NCI-H345 treated with DMSO at 0.1 percent for 48 hours (cell line): Measurements from ENCODE around the gene TAF5.
"Not testable (repeated sequence)": the region's sequence is repeated elsewhere in the genome, so short reads cannot be mapped to it uniquely, and the experiment has no call there.

Experiments
- DNase-seq: peaks from one replicate; lab custom pipeline; 2025; ENCODE audit not compliant: unreplicated experiment; lab: John Stamatoyannopoulos, UW

The TAF5 gene

DNA sequence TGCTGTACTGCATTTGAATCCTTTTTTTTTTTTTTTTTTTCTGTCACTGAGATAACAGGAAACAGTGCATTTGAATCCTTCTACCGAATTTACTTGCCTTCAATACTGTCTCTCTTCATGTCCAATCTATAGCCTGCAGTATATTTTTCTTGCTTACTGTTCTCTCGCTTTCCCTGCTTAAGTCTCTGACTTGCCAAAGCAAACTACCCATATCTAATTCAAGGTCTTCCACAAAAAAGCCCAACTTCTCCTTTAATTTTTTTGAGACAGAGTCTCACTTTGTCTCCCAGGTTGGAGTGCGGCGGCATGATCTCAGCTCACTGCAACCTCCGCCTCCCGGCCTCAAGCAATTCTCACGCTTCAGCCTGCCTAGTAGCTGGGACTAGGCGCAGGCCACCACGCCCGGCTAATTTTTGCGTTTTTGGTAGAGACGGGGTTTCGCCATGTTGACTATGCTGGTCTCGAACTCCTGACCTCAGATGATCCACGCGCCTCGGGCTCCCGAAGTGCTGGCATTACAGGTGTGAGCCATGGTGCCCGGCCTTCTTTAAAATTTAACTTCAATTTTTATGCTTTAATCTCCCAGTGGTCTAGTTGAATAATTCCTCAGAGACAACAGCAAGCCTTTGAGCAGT, 29.5 kb downstream of the TAF5 start:
- no peak for DNase-seq

DNA sequence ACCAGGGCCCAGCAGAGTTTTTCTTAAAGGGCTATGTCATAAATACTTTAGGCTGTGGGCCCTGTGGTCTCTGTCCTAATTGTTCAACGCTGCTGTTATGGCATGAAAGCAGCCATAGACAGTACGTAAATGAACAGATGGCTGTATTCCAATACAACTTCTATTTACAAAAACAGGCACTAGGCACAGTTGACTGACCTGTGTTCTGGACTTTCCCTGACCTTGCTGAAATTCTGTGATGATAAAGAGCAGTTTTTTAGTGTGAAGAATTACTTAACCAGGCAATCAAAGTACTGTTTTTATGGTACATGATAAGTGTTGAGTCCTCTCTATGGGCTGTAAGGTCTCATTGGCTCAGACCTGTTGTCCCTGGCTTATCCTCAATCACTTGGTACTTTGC, 45.8 kb downstream of the TAF5 start:
- DNase-seq, result no peak

DNA sequence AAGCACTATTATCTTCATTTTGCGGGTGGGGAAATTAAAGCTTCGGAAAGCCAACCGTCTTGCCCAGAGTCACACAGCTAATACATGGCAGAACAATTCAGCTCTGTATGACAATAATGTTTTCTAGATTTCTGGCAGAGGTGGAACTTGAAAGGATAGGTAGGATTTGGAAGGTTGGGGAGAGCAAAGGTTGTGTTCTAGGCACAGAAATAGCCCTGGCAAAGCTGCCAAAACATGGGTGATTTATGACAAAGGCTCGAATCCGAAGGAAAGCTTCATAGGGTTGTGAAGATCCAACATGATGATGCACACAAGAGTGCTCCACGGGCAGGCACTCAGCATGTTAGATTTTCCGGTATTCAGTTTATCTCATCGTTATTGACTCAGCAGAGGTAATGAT, 47.8 kb downstream of the TAF5 start:
- no peak for DNase-seq

DNA sequence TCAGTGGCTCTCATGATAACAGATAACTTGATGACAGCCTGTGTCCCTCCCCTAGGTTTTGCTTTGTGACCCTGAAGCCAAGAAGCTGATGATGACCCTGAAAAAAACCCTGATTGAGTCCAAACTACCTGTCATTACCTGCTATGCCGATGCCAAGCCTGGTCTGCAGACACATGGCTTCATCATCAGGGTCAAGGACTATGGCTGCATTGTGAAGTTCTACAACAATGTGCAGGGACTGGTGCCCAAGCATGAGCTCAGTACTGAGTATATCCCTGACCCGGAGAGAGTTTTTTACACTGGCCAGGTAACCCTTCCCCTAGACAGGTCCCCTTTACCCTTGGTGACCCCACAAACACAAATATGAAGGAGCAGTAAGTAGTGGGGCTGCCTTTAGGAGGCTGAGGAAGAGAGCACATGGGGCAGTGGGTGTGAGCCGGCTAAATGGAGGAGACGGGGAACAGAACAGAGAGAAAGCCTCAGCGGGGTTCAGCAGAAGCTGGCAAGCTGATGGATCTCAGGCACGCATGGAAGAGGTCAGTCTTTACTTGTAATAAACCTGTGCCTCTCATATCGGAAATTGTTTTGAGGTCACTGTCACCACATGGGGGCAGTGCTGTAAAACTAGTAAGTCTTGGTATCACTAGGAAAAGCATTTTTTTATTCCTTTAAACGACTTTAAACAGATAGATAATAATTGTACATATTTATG, 48.8 kb downstream of the TAF5 start:
- peak; percentile 0 for DNase-seq

DNA sequence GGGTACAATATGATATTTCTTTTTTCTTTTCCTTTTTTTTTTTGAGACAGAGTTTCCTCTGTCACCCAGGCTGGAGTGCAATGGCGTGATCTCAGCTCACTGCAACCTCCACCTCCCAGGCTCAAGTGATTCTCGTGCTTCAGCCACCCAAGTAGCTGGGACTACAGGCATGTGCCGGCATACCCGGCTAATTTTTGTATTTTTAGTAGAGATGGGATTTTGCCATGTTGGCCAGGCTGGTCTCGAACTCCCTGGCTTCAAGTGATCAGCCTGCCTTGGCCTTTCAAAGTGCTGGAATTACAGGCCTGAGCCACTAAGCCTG, 49.3 kb downstream of the TAF5 start:
- DNase-seq, result not testable (repeated sequence)

DNA sequence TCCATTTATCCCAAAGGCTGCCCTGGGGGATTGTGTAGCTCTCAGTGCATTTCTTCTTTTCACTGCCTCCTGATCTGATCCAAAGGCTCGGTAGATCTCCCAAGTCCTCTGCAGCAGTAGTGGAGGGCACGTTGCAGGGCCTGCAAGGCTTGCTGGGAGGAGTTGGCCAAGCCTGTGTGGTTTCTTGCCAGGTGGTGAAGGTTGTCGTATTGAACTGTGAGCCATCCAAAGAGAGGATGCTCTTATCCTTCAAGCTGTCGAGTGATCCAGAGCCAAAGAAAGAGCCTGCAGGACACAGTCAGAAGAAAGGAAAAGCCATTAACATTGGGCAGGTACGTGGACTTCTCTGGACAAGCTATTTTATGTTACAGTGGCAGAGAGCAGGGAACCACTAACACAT, 49.8 kb downstream of the TAF5 start:
- DNase-seq, result no peak

DNA sequence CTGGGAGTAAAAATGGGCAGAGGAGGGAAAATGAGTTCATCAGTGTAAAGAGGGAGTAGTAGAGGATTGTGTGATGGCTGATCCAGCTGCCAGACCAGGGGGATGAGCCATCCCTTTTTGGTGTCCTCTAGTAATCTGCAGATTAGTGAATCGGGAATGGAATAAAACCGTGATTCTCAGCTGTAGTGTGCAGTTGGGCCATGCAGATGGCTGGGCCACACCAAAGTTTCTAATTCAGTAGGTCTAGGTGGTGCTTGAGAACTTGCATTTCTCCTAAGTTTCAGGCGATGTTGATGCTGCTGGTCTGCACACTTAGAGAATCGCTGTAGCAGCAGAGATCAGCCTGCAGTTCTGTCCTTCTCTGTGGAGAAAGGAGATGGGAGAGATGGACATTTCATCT, 51.3 kb downstream of the TAF5 start:
- no peak for DNase-seq

DNA sequence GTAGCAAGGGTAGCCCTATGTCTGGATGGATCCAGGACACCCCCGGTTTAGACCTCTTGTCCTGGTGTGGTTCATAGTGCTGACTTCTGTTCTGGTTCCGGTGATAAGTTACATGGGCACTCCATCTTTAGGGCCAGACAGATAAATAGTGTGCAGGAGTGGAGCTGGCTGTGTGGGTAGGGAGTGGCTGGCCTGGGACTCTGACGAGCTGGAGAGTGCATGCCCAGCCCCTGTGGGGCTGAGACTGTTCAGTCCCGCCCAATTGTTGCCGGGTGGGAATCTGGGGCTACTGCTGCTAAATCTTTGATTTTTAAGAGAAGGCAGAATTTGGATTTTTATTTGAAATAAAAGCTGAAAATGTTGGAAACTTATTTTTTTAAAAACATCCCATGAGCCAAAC, 56.0 kb downstream of the TAF5 start:
- no peak for DNase-seq

DNA sequence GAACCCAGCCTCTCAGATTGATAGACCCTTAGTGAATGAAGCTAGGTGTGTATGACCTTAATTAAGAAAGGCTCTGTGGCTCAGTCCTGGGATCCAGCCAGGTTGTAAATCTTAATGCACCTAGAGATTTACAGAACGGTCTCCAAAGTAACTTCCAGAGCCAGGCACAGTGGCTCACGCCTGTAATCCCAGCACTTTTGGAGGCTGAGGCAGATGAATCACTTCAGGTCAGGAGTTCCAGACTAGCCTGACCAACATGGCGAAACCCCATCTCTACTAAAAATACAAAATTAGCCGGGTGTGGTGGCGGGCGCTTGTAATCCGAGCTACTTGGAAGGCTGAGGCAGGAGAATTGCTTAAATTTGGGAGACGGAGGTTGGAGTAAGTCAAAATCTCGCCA, 60.1 kb downstream of the TAF5 start:
- no peak for DNase-seq

DNA sequence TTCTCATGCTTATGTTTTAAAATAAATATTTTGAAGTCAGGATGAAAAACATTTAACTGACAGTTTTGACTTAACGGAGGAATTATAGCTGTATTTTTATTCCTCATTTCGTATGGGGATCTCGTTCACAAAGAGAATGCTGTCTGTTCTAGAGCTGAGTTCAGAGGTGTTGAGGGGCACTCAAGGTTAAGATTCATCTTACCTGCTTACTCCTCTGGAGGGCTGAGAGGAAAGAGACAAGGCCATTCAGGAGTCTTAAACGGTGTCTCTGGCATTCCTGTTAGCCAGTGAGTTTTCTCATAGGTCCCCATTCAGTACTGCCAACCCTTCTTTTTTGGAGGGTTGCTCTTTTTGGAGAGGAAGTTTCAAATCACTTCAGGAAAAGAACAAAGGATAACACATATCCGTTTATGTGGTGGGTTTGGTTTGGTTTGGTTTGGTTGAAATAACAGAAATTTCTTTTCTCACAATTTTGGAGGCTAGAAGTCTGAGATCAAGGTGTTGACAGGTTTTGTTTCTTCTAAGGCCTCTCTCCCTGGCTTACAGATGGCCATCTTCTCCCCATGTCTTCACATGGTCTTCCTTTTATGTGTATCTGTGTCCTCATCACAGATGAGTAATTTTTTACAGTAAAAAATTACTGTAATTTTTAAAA, 61.3 kb downstream of the TAF5 start:
- no peak for DNase-seq

DNA sequence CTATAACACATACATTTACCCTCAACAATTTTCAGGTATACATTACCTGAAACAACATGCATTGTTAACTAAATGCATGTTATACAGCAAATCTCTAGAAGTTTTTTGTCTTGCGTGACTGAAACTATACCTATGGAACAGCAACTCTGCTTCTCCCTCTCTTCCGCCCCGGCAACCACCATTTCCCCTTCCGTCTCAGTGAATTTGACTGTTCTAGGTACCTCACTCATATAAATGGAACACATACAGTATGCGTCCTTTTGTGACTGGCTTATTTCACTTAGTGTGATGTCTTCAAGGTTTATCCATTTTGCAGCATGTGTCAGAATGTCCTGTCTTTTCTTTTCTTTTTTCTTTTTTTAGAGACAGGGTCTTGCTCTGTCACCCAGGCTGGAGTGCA, 61.9 kb downstream of the TAF5 start:
- no peak for DNase-seq

DNA sequence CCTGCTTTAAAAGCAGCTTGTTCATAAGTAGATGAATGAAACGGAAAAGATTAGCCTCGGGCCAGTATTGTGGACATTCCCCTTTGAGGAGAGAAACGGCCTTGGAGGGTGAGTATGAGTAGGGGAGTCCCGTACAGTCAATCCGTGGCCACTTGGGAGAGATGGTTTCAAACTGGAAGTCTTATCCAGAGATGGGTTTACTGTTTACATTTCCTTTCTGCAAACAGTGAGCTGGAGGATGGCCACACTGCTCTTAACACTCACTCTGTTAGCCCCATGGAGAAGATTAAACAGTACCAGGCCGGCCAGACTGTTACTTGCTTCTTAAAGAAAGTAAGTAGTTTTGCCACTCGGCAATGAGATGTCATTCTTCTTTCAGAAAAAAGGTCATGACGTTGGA, 64.1 kb downstream of the TAF5 start:
- DNase-seq, result no peak

DNA sequence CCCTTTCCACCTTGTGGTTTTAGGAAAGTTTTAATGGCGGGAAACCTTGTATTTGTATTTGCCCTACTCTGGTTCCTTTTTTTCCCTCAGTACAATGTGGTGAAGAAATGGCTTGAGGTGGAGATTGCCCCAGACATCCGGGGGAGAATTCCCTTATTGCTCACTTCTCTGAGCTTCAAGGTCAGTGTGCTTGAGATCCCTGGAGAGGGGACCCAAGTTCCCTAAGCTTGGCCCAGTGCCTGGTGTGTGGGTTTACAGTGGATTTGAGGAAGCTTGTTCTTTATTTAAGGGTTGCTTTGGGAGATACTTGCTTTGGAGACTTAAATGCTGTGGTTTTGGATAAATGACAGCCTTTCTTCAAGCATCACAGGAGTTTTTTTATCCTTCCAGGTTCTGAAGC, 66.1 kb downstream of the TAF5 start:
- no peak for DNase-seq
